Fibroblast of gingiva (primary cell): Measurements from ENCODE around the gene KCNC3.

Source experiments
- DNase-seq: peaks from one replicate; pipeline ENCODE4 v3.0.0-alpha.2; 2011; ENCODE audit warnings: low read depth

Gene KCNC3

GRCh38 chr19:50310759-50311465 lies 18.3 kb downstream of the KCNC3 start:
- no peak for DNase-seq

GRCh38 chr19:50309396-50310125 lies 19.6 kb downstream of the KCNC3 start:
- no peak for DNase-seq

- DNase-seq: no peak
Measured at GRCh38 chr19:50308991-50309390, 20.2 kb downstream of the KCNC3 start.

GRCh38 chr19:50303558-50303957 lies 25.6 kb downstream of the KCNC3 start:
- no peak for DNase-seq

GRCh38 chr19:50301607-50301971 lies 27.6 kb downstream of the KCNC3 start:
- no peak for DNase-seq

- DNase-seq: peak; percentile 50
Measured at GRCh38 chr19:50300814-50301606, 28.2 kb downstream of the KCNC3 start.

GRCh38 chr19:50300051-50300450 lies 29.1 kb downstream of the KCNC3 start:
- DNase-seq: no peak

- no peak for DNase-seq
Measured at GRCh38 chr19:50293263-50294004, 35.7 kb downstream of the KCNC3 start.

- DNase-seq: no peak
Measured at GRCh38 chr19:50292216-50292827, 36.9 kb downstream of the KCNC3 start.

- DNase-seq: no peak
Measured at GRCh38 chr19:50290775-50291174, 38.4 kb downstream of the KCNC3 start.

GRCh38 chr19:50290011-50290410 lies 39.2 kb downstream of the KCNC3 start:
- DNase-seq: no peak

GRCh38 chr19:50288954-50289353 lies 40.2 kb downstream of the KCNC3 start:
- DNase-seq: no peak

- no peak for DNase-seq
Measured at GRCh38 chr19:50287331-50287730, 41.8 kb downstream of the KCNC3 start.

- DNase-seq: no peak
Measured at GRCh38 chr19:50286443-50286842, 42.7 kb downstream of the KCNC3 start.

GRCh38 chr19:50285833-50286232 lies 43.3 kb downstream of the KCNC3 start:
- no peak for DNase-seq

- DNase-seq: no peak
Measured at GRCh38 chr19:50281491-50281890, 47.7 kb downstream of the KCNC3 start.

GRCh38 chr19:50280983-50281382 lies 48.2 kb downstream of the KCNC3 start:
- no peak for DNase-seq

- no peak for DNase-seq
Measured at GRCh38 chr19:50280074-50280473, 49.1 kb downstream of the KCNC3 start.

- no peak for DNase-seq
Measured at GRCh38 chr19:50277966-50278580, 51.1 kb downstream of the KCNC3 start.

- no peak for DNase-seq
Measured at GRCh38 chr19:50276370-50277063, 52.7 kb downstream of the KCNC3 start.
